Ureter (tissue), 1 donor: ENCODE results near the gene BRMS1. TPM values are rescaled to one million over a fixed set of nuclear protein-coding genes. Genes with fewer than 3 reads are reported as not detected.
"Not testable (repeated sequence)": the region's sequence is repeated elsewhere in the genome, so short reads cannot be mapped to it uniquely, and the experiment has no call there.

ENCODE experiments used
- DNase-seq: peaks from one replicate; pipeline ENCODE4 v3.0.0-alpha.2; 2020; ENCODE audit warnings: low spot score
- total RNA-seq: library from RNA; stranded (reverse); gene quantifications from one replicate; pipeline ENCODE4 v1.2.4, GENCODE V29; 2023
- donor health status: DM: yes; HTN: yes; CAD: no.

Gene BRMS1
- total RNA-seq, 1 donor from 2014 or later: 25.7 TPM

DNA sequence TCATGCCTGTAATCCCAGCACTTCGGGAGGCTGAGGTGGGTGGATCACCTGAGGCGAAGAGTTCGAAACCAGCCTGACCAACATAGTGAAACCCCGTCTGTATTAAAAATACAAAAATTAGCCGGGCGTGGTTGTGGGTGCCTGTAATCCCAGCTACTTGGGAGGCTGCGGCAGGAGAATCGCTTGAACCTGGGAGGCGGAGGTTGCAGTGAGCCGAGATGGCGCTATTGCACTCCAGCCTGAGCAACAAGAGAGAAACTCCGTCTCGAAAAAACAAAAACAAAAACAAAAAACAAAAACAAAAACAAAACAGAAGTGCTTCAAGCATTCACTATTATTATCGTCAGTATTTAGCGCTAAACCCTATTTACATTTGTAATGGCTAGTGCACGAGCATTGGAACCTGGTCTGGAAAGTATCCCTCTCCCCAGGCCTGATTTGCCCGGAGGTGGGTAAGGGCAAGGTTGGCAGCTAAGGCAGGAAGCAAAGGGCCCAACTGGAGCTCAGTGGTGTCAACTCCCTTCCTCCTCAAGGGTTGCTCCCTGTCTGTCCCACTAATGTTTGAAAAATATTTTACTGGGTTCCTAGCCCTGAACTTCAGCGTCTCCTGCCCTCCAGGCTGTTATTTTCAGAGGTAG is 34.0 kb downstream of the BRMS1 start:
- DNase-seq: not testable (repeated sequence)

DNA sequence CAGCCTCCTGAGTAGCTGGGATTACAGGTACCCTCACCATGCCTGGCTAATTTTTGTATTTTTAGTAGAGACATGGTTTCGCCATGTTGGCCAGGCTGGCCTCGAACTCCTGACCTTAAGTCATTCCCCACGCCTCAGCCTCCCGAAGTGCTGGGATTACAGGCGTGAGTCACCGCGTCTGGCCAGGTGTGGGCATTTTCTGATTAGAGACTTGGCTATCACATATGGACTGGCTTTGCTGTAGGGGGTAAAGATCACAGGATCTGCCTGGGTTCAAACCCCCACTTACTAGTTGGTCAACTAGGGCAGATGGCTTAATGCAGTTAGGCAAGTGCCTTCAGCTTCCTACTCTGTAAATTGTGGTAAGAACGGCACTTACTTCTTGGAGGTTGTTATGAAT is 34.6 kb downstream of the BRMS1 start:
- DNase-seq: no peak

DNA sequence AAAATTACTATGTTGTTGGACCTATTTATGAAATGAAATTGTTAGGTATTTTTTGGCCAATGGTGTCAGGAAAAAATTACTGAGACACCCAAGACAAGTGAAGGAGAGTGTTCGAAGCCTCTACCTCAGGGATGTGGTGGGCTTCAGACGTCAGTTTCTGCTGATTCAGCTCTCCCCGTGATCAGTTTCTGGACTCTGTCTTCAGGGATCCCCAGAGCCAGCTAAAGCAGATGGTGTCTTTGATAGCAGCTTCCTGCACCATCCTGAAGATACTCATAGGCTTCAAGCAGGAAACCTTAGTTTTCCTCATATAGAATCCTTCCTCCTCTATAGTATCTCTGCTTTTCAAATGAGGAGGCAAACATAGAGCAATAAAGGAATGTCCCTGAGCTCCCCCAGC is 35.4 kb downstream of the BRMS1 start:
- no peak for DNase-seq

DNA sequence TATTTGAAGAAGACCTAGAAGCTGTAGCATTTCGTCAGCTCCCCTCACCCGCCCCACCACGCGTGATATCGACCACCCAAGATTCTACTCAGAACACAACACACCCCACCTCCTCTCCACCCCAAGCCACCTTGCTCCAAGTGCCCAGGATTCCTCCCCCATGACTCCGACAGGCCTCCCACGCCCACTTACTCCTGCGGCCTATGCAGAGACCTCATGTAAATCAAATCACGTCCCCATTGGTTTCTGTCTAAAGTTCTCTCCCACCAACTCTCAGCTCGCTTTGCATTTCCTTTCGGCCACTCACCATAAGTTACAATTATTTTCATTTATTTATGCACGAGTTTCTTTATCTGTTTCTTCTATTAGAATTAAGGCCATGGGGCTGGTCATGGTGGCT is 42.2 kb downstream of the BRMS1 start:
- no peak for DNase-seq

DNA sequence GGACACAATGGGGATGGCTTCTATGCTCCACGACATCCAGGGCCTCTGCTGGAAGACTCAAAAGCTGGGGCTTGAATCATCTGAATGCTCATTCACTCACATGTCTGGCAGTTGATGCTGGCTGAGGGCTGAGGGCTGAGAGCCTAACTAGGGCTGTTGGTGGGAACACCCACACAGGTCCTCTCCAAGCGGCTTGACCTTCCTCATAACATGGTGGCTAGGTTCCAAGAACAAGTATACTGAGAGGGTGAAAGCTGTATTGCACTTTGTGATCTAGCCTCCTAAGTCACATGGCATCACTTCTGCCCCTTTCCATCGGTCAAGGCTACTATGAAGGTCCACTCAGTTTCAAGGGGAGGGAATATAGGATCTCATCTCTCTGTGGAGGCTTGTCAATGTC is 45.7 kb downstream of the BRMS1 start:
- no peak for DNase-seq

DNA sequence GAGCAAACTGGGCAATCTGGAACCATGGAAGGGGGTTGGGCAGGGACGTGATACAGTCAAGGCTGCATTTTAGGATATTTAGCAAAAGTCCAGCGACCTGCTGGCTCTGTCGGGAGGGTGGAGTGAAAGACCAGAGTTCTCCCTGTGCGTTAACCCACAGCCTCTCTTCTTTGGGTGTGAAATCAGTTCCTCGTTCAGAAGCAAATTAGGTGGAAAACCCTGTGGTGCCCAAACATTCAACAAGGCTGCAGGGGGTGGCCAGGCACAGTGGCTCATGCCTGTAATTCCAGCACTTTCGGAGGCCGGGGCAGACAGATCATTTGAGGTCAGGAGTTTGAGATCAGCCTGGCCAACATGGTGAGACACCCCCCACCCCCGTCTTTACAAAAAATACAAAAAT is 47.3 kb downstream of the BRMS1 start:
- no peak for DNase-seq

DNA sequence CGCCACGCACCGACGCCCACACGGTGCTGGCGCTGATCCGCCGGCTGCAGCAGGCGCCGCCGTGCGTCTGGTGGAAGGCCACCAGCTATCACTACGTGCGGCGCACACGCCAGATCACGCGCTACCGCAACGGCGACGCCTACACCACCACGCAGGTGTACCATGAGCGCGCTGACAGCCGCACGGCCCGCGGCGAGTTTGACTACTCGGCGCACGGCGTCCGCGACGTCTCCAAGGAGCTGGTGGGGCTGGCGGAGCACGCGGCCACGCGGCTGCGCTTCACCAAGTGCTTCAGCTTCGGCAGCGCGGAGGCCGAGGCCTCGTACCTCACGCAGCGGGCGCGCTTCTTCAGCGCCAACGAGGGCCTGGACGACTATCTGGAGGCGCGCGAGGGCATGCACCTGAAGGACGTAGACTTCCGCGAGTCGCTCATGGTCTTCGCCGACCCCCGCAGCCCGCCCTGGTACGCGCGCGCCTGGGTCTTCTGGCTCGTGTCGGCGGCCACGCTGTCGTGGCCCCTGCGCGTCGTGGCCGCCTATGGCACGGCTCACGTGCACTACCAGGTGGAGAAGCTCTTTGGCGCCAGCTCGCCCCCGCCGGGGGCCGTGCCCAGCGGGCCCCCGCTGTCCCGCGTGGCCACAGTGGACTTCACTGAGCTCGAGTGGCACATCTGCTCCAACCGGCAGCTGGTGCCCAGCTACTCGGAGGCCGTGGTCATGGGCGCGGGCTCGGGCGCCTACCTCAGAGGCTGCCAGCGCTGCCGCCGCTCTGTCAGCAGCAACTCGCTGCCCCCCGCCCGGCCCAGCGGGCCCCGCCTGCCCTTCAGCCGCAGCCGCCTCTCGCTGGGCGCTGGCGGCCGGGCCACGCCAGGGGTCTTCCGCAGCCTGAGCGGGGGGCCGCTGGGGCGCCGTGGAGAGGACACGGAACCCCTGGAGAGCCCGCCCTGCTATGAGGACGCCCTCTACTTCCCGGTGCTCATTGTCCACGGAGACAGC is 50.0 kb downstream of the BRMS1 start:
- DNase-seq: no peak

DNA sequence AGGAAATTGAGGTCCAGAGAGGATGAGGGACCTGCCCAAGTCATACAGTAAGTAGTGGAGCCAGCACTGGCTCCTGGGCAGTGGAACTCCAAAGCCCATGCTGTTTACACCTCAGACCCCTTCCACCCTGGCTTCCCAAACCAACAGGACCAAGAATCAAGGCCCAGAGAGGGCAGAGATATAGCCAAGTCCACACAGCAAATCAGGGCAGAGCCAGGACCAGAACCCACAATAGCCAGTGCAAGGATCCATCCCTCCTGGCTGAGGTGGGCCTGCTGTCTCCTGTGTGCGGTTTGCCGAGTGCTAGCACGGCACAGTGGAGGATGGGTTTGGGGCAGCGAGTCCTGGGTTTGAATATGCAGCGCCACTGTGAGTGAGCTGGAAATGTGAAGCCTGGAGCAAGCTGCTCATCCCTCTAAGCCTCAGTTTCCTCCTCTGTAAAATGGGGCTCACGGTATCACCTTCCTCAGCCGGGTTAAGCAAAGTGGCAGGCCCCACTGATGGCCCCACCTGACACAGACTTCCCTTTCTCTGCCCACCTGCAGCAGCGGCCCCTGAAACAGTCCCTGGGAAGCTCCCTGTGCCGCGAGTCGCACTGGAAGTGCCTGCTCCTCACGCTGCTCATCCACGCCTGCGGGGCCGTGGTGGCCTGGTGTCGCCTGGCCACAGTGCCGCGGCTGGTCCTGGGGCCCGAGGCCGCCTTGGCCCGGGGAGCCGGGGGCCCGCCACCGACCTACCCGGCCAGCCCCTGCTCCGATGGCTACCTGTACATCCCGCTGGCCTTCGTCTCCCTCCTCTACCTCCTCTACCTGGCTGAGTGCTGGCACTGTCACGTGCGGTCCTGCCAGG is 50.9 kb downstream of the BRMS1 start:
- DNase-seq: no peak

DNA sequence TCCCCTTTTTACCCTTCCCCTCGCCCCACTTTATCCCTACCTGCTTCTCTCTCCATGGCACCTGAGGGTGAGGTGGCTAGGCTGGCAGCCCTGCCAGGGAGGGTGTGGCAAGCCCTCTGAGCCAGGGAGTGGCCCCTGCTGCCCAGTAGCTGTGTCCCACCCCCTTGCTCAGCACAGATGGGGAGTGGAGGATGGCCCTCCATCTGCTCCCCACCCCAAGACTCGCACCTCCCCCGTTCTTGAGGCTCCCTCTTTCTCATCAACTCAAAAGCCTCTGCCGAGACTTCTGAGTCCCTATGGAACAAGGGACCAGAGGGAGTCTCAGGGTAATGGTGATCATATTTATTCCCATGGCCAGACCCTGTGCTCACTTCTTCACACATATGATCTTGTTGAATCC is 51.6 kb downstream of the BRMS1 start:
- DNase-seq: no peak

DNA sequence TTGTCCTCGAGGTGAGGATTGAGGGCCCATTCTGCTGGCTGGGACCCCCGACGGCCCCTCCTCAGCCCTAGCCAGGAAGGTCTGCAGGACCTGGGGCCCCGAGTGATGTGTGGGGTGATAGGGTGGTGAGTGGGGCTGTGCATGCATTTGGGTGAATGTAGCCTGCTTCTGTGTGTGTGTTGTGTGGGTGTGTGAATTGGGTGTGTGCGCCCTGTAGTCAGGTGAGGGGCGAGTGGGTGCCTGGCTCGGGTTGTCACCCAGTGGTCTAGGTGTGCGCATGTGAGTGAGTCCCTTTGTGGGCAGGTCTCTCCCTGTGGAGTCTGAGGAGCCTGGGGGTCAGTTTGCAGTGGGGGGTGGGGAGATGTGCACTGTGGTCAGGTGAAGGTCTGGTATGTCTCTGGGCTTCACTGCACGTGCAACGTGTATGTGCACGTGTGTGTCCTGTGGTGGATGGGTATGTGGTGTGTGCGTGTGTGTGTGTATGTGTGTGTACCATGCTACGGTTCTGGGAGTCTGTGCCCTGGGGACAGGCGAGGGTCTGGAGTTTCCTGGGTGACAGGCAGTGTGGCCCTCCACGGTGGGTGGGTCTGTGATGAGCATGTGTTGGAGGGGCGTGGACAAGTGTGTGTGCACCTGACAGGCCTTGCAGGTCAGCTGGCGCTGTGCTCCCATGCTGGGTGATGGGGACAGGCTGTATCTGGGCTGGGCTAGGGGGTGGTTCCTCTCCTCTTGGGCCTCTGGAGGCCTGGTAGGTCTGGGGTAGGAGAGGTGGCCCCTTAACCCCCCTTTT is 52.2 kb downstream of the BRMS1 start:
- DNase-seq: no peak

DNA sequence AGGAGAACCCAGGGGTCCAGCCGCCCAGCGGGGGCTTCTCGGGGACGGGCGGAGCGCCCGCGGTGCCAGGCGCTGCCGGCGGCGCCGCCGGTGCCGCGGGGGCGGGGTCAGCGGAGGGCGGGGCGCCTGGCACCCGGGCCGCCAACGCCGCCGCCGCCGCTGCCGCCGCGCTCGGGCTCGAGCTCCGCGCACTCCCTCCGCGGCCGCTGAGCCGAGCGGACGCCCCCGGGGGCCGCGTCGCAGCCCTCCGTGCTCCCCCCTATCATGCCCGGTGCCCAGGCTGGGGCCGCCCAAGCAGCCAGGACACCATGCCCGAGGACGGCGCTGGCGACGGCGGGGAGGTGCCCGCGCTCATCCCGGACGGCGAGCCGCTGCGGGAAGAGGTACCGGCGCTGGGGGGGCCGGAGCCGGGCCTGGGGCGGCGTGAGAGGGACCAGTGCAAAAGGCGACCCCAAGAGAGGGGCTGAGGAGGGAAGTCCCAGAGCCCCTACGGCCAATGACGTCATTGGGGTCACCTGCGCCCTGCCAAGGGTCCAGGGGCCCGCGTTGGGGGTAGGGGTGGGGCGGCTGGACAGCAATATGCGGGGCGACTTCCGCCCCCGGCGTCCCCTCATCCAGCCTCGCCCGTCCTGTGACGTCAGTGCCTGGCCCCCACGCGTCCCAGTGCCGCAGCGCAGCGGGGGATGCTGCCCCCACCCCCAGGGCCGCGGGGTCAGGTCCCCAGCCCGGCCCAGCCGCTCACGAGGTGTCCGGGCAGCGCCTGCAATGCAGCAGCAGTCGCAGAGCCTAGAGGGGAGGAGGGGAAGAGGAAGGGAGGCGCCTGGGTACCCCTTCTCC is 53.0 kb downstream of the BRMS1 start, which contains the start of gene TMEM151A:
TSS of gene TMEM151A (plus strand) at position 189 of the 837 bp plus-strand sequence. CDS start at position 309, 120 bp downstream.
- no peak for DNase-seq

DNA sequence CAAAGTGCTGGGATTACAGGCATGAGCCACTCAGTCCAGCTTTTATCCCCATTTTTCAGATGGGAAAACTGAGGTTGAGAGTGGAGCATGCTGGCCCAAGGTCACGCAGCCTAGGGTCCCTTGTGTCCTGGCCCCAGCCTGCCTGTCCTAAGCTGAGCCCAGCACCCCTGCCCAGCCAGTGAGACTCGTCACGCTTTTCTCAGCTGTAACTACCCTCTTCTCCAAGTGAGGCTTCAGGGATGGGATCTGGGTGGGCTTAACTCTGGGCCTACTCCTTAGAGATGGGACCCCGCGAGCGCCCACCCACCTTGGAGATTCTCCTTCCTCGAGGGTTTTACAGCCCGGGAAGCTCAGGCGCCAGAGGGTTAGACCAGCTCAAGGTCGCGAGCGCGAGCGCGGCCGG is 53.6 kb downstream of the BRMS1 start:
- no peak for DNase-seq

DNA sequence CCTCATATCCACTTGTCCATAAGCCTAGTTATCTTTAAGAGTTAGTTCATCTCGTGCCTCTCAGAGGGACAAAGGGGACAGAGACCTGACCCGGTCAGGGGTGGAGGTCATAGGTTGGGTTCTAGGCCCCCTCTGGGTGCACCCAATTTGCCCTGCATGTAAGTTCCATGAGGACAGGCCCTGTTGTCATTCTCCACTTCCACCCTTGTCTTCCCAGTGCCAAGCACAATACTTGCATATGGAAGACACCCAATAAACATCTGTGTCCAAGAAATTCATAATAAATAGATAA is 54.6 kb downstream of the BRMS1 start:
- no peak for DNase-seq

DNA sequence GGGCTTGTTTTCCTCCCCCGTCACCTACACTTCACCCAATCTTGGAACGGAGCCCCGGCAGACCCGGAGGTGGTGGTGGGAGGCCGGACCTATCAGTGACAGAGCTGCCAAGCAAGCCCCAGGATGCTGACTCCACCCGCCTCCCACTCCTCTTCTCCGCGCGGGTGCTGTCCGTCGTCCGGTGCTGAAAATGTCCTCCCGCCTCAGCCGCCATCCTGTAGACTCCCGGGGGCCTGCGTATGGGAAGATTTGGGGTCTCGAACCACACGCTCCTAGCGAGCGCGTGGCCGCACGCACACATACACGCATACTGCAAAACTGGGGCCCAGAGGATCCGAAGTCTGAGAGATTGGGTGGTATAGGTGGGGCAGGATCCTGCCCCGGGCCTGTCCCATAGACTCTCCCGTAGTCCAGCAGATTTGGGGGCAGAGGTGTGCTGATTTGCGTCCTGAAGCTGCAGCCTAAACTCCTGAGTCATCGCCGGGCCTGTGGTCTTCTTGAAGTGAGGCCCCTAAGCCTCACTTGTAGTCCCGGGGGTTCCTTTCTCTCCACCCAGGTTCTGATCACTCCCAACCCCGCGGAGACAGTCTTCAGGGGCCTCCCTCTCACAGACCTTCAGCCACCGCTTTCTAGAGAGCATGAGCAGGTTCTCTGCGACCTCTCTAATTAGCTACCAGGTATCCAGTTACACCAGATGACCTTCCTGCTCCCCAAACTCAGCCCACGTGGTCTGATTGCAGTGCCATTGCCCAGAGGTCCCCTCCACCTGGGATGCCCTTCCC is 55.2 kb downstream of the BRMS1 start:
- no peak for DNase-seq

DNA sequence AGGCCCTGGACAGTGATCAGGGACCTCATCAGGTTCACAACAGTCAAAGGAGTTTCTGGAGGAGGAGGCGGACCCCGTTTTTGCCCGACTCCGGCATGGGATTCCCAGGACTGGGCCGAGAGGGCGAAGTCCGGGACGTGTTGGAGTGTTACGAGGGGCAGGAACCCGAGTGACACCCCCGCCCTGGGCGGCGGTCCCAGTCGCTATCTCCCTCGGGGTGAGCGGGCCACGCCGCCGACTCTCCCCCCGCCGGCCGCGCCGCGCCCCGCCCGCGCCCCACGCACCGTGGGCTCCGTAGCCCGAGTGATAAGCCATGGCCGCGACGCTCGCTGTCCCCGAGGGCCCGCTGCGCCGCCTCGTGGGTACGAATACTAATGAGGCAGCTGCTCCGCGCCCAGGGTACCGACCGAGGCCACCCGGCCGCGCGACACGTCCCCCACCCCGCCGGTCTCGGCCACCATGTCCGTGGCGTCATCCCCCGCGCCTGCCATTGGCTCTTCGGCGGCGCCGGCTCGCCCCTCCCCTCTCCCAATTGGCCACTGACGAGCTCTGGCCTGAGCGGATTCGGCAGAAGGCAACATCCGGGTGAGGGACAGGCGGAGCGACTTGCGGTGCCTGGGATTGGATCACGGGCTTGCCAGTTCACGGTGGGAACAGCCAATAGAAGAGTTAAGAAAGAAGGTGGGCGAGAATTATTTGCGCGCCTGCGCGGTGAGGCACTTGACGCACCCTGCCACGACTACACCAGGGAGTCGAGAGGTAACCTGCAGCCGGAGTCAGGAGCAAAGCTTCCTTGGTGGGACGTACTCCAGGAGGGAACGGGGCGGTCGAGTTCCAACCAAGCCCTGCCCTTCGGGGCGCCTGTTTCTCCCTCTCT is 56.0 kb downstream of the BRMS1 start, which contains the start of gene YIF1A:
TSS of gene YIF1A (minus strand) at position 473 of the 877 bp plus-strand sequence. CDS start at position 315, 158 bp downstream.
- peak; percentile 99 for DNase-seq

DNA sequence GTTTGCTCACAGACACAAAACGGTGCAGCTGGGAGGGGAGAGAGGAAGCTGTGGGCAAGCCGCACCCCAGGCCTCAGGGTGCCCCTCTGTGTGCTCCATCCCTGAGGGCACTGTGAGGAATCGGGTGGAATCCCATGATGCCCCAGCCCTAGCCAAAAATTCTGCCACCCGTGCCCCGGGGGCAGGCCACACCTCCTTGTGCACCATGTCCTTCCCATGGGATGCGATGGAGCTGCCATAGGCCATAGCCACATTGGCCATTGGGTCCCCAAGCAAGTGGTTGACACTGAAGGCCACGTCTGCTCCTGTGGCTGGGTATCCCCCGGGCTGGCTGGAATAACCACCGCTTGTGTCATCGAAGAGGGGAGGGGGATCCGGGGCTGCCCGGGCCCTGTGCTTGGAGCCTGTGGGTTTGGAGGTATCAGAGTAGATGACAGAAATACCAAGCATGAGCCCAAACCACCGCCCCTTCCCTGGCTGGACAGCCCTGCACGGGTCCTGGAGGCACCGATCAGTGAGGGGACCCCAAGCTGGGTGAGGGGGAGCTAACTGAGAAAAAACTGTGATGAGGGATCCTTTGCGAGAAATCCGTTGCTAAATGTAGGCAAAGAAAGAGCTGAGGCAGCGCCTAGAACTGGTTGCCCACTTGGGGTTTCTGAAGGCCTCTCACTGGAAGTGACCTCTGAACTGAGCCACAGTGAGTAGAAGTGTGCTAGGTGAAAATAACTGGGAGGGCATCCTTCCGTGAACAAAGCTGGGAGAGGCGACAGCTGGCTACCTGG is 56.8 kb downstream of the BRMS1 start:
- no peak for DNase-seq
